ENCODE results near the gene IGSF1.

The IGSF1 gene

DNA sequence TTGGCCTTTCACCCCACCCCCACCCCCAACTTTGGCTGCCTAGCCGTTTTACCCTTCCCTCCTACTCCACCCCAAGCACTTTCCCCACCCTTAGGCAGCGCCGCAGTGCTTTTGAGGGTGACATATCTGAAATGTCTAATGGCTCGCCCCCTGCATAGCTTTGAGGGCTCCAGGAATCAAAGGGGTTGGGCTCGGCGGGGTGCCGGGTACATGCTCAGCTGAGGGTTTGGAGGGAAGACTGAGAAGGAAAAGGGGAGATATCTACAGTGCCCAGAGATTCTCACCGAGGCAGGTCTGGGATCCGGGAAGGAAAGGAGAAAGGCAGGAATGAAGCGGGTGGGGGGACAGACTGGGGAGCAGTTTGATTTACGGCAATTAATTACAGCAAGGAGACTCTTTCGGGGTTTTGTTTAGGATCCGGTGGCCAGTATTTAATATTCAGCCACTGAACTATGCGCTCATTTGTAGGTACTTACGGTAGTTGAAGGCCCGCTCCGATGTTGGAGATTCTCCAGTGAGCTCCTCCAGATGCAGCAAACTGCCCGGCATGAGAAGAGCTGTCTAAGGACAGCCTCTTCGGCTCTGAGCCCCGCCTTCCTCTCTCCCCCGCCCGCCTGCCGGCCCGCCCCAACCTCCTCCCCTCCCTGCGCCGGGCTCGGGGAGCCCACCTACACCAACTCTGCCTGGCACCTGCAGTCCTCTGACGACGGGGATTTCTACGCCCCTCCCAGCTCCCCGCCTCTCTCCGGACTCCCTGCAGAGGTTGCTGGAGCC lies at the start of gene IGSF1:
TSS of gene IGSF1 (minus strand) at position 569 of the 774 bp plus-strand sequence. CDS start 2,632 bp downstream, outside the sequence.
- no peak for DNase-seq

DNA sequence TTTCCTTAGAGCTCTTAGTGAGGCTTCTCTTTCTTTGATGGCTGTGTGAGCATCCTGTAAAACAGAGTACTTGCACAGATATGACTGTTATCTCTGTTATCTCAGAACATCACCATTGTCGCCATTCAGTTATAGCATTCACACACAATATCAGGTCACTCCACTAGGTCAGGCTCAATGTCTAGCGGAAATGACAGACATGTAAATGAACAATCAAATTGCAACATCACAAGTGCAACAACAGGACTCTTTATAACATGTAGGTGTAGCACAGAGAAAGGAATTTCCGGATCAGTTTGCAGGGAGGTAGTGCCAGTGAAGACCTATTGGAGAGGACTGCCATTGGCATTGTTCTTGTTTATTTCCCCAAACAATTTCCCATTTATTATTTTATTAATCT lies 43.2 kb upstream of the IGSF1 start:
- no peak for DNase-seq

DNA sequence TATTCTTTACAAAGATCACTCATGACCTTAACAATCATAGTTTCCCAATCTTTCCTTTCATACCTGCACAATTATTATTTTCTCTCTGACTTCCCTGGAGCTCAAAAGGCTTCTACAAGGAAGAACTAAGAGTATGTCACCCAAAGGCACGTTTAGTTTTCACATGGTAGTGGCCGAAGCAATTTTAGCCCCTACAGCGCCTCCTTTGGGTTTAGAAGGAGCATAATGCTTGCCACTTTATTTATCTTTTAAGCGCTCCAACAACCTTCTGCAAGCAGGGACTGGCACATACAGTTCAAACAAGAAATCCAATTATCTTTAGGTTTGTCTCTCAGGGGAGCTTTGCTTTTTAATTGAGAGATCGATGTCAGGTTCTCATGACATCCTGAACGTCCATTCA lies 42.0 kb upstream of the IGSF1 start:
- no peak for DNase-seq

GRCh38 chrX:131330735-131331134 lies 41.6 kb upstream of the IGSF1 start:
- no peak for DNase-seq

- no peak for DNase-seq
These were observed 33.5 kb upstream of the IGSF1 start for GRCh38 chrX:131322651-131323050.

DNA sequence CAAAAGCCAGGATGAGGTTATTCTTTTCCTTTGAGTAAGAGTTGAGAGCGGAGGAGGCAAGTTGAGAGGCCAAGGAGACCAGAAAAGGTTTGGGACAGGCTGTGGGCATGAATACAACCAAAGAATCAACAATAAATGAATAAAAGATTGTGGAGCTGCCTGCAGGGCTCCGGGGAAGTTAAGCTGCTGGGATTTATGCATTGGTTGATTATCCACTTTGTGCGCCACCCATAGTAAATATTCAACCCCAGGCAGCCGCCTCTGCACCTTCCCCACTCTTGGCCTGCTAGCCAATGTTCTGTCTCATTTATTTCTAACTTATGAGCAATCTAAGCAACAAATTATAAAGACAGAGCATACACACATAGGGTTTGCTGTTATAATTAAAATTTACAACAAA lies 28.2 kb upstream of the IGSF1 start:
- DNase-seq = no peak

GRCh38 chrX:131316260-131316659 lies 27.2 kb upstream of the IGSF1 start:
- no peak for DNase-seq

DNA sequence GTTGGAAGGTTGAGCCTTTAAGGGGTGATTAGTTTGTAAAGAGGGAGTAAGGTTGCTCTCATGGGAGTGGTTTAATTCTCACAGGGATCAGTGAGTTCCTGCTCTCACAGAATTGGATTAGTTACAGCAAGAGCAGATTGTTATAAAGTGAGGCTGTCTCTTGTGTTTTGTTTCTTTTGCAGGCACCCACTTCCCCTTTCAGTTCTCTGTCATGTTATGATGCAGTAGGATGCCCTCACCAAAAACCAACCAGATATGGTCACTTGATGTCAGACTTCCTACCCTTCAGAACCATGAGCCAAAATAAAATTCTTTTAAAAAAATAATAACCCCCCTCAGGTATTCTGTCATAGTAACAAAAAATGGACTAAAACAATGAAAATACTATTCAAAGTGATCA lies 19.9 kb upstream of the IGSF1 start:
- no peak for DNase-seq

GRCh38 chrX:131306601-131307000 lies 17.5 kb upstream of the IGSF1 start:
- no peak for DNase-seq

GRCh38 chrX:131305926-131306325 lies 16.8 kb upstream of the IGSF1 start:
- DNase-seq = no peak

DNA sequence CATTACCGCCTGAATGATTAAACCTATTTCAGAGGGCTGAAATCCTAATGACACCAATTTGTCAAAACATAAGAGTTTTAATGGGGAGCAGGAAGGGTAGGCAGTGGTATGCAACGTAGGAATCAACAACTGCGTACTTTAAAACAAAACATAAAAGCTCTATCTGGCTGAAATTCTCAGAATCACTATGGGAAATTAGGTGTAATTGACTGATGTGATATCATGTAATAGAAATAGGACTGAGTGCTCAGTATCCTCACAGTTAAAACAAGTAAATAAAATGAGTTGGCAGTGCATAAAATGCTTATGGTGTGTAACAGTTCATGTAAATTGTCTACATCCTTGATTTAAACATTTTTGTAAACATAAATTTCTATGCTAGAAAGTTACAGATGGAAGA lies 13.6 kb upstream of the IGSF1 start:
- DNase-seq = no peak

- no peak for DNase-seq
These were observed 12.0 kb upstream of the IGSF1 start for GRCh38 chrX:131301155-131301554.

GRCh38 chrX:131298846-131299245 lies 9.7 kb upstream of the IGSF1 start:
- no peak for DNase-seq

GRCh38 chrX:131298036-131298435 lies 8.9 kb upstream of the IGSF1 start:
- DNase-seq = no peak

DNA sequence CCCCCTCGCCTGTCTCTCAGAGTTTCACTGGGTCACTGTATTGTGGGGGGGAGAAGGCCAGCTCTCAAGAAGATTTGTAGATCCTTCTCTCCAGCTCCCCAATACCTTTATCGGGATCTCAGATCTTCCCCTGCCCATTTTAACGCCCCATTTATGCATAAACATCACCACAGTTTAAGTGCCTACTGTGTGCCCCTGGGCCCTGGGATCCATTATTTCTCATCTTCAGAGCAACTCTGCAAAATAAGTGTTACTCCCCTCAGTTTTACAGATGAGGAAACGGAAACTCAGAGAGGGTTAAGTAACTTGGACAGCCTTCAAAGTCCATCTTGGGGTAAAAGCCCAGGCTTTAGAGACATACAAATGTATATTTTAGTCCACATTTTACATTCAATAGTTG lies 421 bp upstream of the IGSF1 start:
- no peak for DNase-seq

DNA sequence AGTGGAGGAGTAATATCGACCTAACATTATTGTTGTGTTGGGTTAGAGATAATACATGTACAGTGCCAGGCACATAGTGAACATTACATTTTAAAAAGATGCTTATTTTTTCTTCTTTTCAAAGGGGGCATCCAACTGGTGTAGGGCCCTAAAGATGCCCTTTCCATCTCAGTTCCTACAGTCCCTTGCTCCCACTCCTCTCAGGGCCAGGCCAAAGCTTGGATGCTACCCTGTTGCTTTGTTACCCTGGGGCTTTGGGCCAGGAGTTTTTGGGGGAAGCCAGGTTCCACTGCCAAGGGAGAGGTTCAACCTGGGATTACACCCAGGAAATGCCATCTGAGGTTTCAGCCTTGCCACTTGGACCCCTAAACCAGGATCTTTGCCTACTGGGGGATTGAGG lies 918 bp downstream of the IGSF1 start:
- DNase-seq = no peak

GRCh38 chrX:131287560-131288179 lies 1.4 kb downstream of the IGSF1 start:
- no peak for DNase-seq

GRCh38 chrX:131279617-131280016 lies 9.5 kb downstream of the IGSF1 start:
- DNase-seq = no peak

DNA sequence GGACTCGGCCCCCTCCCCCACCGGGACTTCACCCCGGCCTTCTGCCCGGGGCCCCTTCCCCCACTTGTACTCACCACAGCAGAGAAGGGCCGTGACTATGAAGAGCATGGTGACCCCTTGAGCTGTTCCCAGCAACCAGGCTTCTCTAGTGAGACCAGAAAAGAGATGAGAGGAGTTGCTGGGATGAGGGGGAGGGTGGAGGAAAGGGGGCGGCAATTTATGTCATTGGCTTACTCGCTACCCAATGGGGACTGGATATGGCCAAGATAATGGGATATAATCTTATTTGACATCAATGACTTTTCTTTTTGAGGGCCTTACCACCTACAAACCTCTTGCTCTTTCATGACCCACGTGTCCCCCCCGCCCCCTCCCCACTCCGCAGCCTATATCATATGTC lies 9.9 kb downstream of the IGSF1 start:
- no peak for DNase-seq

- DNase-seq = no peak
These were observed 11.5 kb downstream of the IGSF1 start for GRCh38 chrX:131277543-131278136.

- DNase-seq = no peak
These were observed 16.1 kb downstream of the IGSF1 start for GRCh38 chrX:131273011-131273410.

- DNase-seq = no peak
These were observed 17.3 kb downstream of the IGSF1 start for GRCh38 chrX:131271826-131272225.

- DNase-seq = no peak
These were observed 17.8 kb downstream of the IGSF1 start for GRCh38 chrX:131271274-131271673.

DNA sequence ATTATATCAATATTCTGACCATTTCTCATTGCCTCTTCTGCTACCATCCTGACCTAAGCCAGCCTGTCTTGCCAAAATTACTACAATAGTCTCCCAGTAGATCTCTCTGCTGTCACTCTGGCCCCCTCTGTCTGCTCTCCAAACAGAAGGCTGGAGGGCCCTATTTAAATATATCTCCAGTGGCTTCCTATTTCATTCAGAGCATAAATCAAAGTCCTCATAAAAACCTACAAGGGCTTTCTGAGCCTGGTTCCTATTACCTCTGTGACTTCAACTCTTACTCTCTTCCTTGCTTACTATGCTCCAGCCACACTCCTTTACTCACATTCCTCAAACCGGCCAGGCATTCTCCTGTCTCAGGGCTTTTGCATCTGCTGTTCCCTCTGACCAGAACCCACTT lies 19.0 kb downstream of the IGSF1 start:
- no peak for DNase-seq
